A673 (cell line): ENCODE data around the gene NOX3.

Experiments used
- CTCF ChIP-seq: fragments of 300-800, 200-600 bp; sonication (generic); conservative IDR thresholded peaks from 2 replicates; pipeline ENCODE4 v1.5.1; 2017; ENCODE audit warnings: low read depth, mild to moderate bottlenecking, antibody characterized with exemption, low read length, moderate library complexity, mixed read lengths
- EZH2 ChIP-seq: fragments of 200-600 bp; sonication (generic); IDR thresholded peaks from 2 replicates; pipeline ENCODE4 v1.6.1; 2017; ENCODE audit warnings: borderline replicate concordance, low read depth, mild to moderate bottlenecking, mixed read lengths, antibody characterized with exemption, low read length; ENCODE audit not compliant: poor library complexity, severe bottlenecking

DNA sequence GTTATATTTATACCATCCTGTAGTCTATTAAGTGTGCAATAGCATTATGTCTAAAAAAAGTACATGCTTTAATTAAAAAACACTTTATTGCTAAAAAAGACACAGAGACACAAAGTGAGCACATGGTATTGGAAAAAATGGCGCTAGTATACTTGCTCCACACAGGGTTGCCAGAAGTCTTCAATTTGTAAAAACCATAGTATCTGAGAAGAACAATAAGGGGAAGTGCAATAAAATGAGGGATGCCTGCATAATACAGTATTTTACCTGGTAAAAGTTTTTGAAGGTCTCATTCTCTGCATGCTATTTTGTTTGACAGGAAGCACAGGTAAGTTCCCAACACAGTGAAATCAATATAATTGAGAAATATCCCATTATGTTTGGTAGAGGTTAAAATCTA lies 1.6 kb downstream of the NOX3 start:
- TF ChIP-seq CTCF (no peak), EZH2 (no peak)
